ENCODE measurements around the gene SLC1A2. TPM values are rescaled to one million over a fixed set of nuclear protein-coding genes. Genes with fewer than 3 reads are reported as not detected.

The SLC1A2 gene
- total RNA-seq, 2 experiments from 2014 or later = not detected

GRCh38 chr11:35287344-35287890 lies 131.9 kb downstream of the SLC1A2 start:
- Mint-ChIP-seq H3K9me3 (no peaks in the 10 kb centered on the region), H3K36me3 (ENCODE audit: low read depth) (no peaks in the 10 kb centered on the region), H3K4me1 (peaks cover 27% of the 10 kb centered on the region), H3K4me3 (no peak overlapping the region), H3K27me3 (no peaks in the 10 kb centered on the region), H3K27ac (no peak overlapping the region)
- ChIA-PET POLR2A (no interaction called here), CTCF (no interaction called here)
- no peak for DNase-seq

- H3K9me3 Mint-ChIP-seq = no peaks in the 10 kb centered on the region
- no peak overlapping the region for H3K4me3 Mint-ChIP-seq
- no peaks in the 10 kb centered on the region for H3K36me3 Mint-ChIP-seq (ENCODE audit: low read depth)
- POLR2A ChIA-PET = no interaction called here
- H3K27me3 Mint-ChIP-seq = no peaks in the 10 kb centered on the region
- DNase-seq = no peak
- peaks cover 26% of the 10 kb centered on the region for H3K4me1 Mint-ChIP-seq
- CTCF ChIA-PET = no interaction called here
- no peak overlapping the region for H3K27ac Mint-ChIP-seq
Observed at GRCh38 chr11:35286126-35286525, 133.2 kb downstream of the SLC1A2 start.

- no peak overlapping the region for H3K27ac Mint-ChIP-seq
- H3K36me3 Mint-ChIP-seq (ENCODE audit: low read depth) = no peaks in the 10 kb centered on the region
- H3K9me3 Mint-ChIP-seq = no peaks in the 10 kb centered on the region
- no peak for DNase-seq
- no peak overlapping the region for H3K4me3 Mint-ChIP-seq
- no peaks in the 10 kb centered on the region for H3K27me3 Mint-ChIP-seq
- ChIA-PET CTCF (no interaction called here), POLR2A (no interaction called here)
- H3K4me1 Mint-ChIP-seq = peaks cover 23% of the 10 kb centered on the region
Observed at GRCh38 chr11:35285471-35285870, 133.9 kb downstream of the SLC1A2 start.

- POLR2A ChIA-PET = interaction anchor here (1.1 kb wide), 1 partner anchor 12 kb away, joined by 3 read pairs; no protein-coding TSS in a partner anchor
- H3K27ac Mint-ChIP-seq = peak overlapping the region; percentile 27
- no peak overlapping the region for H3K4me3 Mint-ChIP-seq
- CTCF ChIA-PET = no interaction called here
- peaks cover 14% of the 10 kb centered on the region for H3K4me1 Mint-ChIP-seq
- H3K27me3 Mint-ChIP-seq = no peaks in the 10 kb centered on the region
- DNase-seq = no peak
- peaks cover 3% of the 10 kb centered on the region for H3K9me3 Mint-ChIP-seq
- H3K36me3 Mint-ChIP-seq (ENCODE audit: low read depth) = no peaks in the 10 kb centered on the region
Observed at GRCh38 chr11:35282221-35282882, 137.0 kb downstream of the SLC1A2 start.

- peaks cover 3% of the 10 kb centered on the region for H3K9me3 Mint-ChIP-seq
- DNase-seq = no peak
- POLR2A ChIA-PET = interaction anchor here (1.1 kb wide), 1 partner anchor 14 kb away, joined by 3 read pairs; no protein-coding TSS in a partner anchor
- no peaks in the 10 kb centered on the region for H3K27me3 Mint-ChIP-seq
- peaks cover 17% of the 10 kb centered on the region for H3K4me1 Mint-ChIP-seq
- no peaks in the 10 kb centered on the region for H3K36me3 Mint-ChIP-seq (ENCODE audit: low read depth)
- H3K27ac Mint-ChIP-seq = no peak overlapping the region
- H3K4me3 Mint-ChIP-seq = no peak overlapping the region
- CTCF ChIA-PET = no interaction called here
Observed at GRCh38 chr11:35281169-35281688, 138.1 kb downstream of the SLC1A2 start.

- Mint-ChIP-seq H3K4me1 (peaks cover 22% of the 10 kb centered on the region), H3K36me3 (ENCODE audit: low read depth) (no peaks in the 10 kb centered on the region), H3K9me3 (peaks cover 3% of the 10 kb centered on the region), H3K4me3 (no peak overlapping the region), H3K27me3 (no peaks in the 10 kb centered on the region), H3K27ac (no peak overlapping the region)
- ChIA-PET CTCF (no interaction called here), POLR2A (no interaction called here)
- DNase-seq = no peak
Observed at GRCh38 chr11:35280727-35281126, 138.6 kb downstream of the SLC1A2 start.

GRCh38 chr11:35277827-35278226 lies 141.5 kb downstream of the SLC1A2 start:
- Mint-ChIP-seq H3K36me3 (ENCODE audit: low read depth) (peaks cover 3% of the 10 kb centered on the region), H3K27me3 (peaks cover 7% of the 10 kb centered on the region), H3K4me1 (peaks cover 38% of the 10 kb centered on the region), H3K4me3 (no peak overlapping the region), H3K9me3 (peaks cover 5% of the 10 kb centered on the region), H3K27ac (no peak overlapping the region)
- ChIA-PET POLR2A (no interaction called here), CTCF (no interaction called here)
- no peak for DNase-seq

- H3K36me3 Mint-ChIP-seq (ENCODE audit: low read depth) = peaks cover 3% of the 10 kb centered on the region
- ChIA-PET CTCF (no interaction called here), POLR2A (no interaction called here)
- peak; percentile 23 for DNase-seq
- H3K9me3 Mint-ChIP-seq = peaks cover 5% of the 10 kb centered on the region
- H3K4me1 Mint-ChIP-seq = peaks cover 41% of the 10 kb centered on the region
- peaks cover 7% of the 10 kb centered on the region for H3K27me3 Mint-ChIP-seq
- no peak overlapping the region for H3K4me3 Mint-ChIP-seq
- H3K27ac Mint-ChIP-seq = no peak overlapping the region
Observed at GRCh38 chr11:35276396-35277145, 142.8 kb downstream of the SLC1A2 start.

- Mint-ChIP-seq H3K9me3 (peaks cover 7% of the 10 kb centered on the region), H3K36me3 (ENCODE audit: low read depth) (peaks cover 4% of the 10 kb centered on the region), H3K27me3 (peaks cover 12% of the 10 kb centered on the region), H3K4me1 (peaks cover 47% of the 10 kb centered on the region), H3K27ac (no peak overlapping the region), H3K4me3 (no peak overlapping the region)
- no peak for DNase-seq
- CTCF ChIA-PET = no interaction called here
- POLR2A ChIA-PET = no interaction called here
Observed at GRCh38 chr11:35275786-35276170, 143.6 kb downstream of the SLC1A2 start.

- H3K4me1 Mint-ChIP-seq = peaks cover 48% of the 10 kb centered on the region
Observed at GRCh38 chr11:35274909-35275785, 144.2 kb downstream of the SLC1A2 start.

GRCh38 chr11:35272391-35272902 lies 146.9 kb downstream of the SLC1A2 start:
- peak; percentile 62 for DNase-seq
- peaks cover 48% of the 10 kb centered on the region for H3K4me1 Mint-ChIP-seq
- peak overlapping the region; percentile 84 for H3K27ac Mint-ChIP-seq
- ChIA-PET POLR2A (interaction anchor here (0.6 to 1.0 kb wide), 2 partner anchors 35 to 265 kb away, joined by 3 read pairs; no protein-coding TSS in a partner anchor), CTCF (no interaction called here)
- H3K9me3 Mint-ChIP-seq = peaks cover 6% of the 10 kb centered on the region
- peak overlapping the region; percentile 37 for H3K4me3 Mint-ChIP-seq
- peaks cover 8% of the 10 kb centered on the region for H3K36me3 Mint-ChIP-seq (ENCODE audit: low read depth)
- peaks cover 15% of the 10 kb centered on the region for H3K27me3 Mint-ChIP-seq

More at GRCh38 chr11:35274909-35275785, 144.2 kb downstream of the SLC1A2 start:
- CTCF ChIA-PET = no interaction called here
- Mint-ChIP-seq H3K36me3 (ENCODE audit: low read depth) (peaks cover 8% of the 10 kb centered on the region), H3K9me3 (peaks cover 9% of the 10 kb centered on the region), H3K27ac (no peak overlapping the region), H3K27me3 (peaks cover 15% of the 10 kb centered on the region), H3K4me3 (no peak overlapping the region)
- POLR2A ChIA-PET = no interaction called here
- DNase-seq = no peak

GRCh38 chr11:35271031-35271430 lies 148.3 kb downstream of the SLC1A2 start:
- no peak overlapping the region for H3K4me3 Mint-ChIP-seq
- no peak for DNase-seq
- peaks cover 43% of the 10 kb centered on the region for H3K4me1 Mint-ChIP-seq
- CTCF ChIA-PET = no interaction called here
- peaks cover 6% of the 10 kb centered on the region for H3K9me3 Mint-ChIP-seq
- H3K27me3 Mint-ChIP-seq = peaks cover 15% of the 10 kb centered on the region
- peaks cover 8% of the 10 kb centered on the region for H3K36me3 Mint-ChIP-seq (ENCODE audit: low read depth)
- no peak overlapping the region for H3K27ac Mint-ChIP-seq
- POLR2A ChIA-PET = no interaction called here

GRCh38 chr11:35270342-35270741 lies 149.0 kb downstream of the SLC1A2 start:
- H3K4me3 Mint-ChIP-seq = no peak overlapping the region
- DNase-seq = no peak
- peaks cover 39% of the 10 kb centered on the region for H3K4me1 Mint-ChIP-seq
- CTCF ChIA-PET = no interaction called here
- peaks cover 8% of the 10 kb centered on the region for H3K36me3 Mint-ChIP-seq (ENCODE audit: low read depth)
- no peak overlapping the region for H3K27ac Mint-ChIP-seq
- H3K27me3 Mint-ChIP-seq = peaks cover 15% of the 10 kb centered on the region
- peaks cover 6% of the 10 kb centered on the region for H3K9me3 Mint-ChIP-seq
- POLR2A ChIA-PET = no interaction called here

All from activated CD4-positive, alpha-beta memory T cell treated with anti-CD3 and anti-CD28 coated beads, Interleukin-2, amount 10 ng/mL, durations not matched to agents 7 days and 5 days (primary cell).